Measurements from ENCODE around the gene ATP9B.

- TF ChIP-seq CTCF (IDR thresholded peaks at IDR 0.05; ENCODE audit: insufficient read depth, low read depth, low read length) = no peak
- no peak for TF ChIP-seq EZH2 (IDR thresholded peaks at IDR 0.05; ENCODE audit: insufficient read depth, low read length)
These were observed 100.9 kb downstream of the ATP9B start for GRCh38 chr18:79169958-79170555.

Measured in astrocyte (in vitro differentiated cells and primary cell).